GM10847 (cell line): ENCODE data around the gene DGKG.

Experiments
- POLR2A ChIP-seq: IDR thresholded peaks from 2 replicates; pipeline ENCODE4 v1.6.1; 2011; ENCODE audit not compliant: insufficient read length; ENCODE audit errors: extremely low read depth

Gene DGKG

DNA sequence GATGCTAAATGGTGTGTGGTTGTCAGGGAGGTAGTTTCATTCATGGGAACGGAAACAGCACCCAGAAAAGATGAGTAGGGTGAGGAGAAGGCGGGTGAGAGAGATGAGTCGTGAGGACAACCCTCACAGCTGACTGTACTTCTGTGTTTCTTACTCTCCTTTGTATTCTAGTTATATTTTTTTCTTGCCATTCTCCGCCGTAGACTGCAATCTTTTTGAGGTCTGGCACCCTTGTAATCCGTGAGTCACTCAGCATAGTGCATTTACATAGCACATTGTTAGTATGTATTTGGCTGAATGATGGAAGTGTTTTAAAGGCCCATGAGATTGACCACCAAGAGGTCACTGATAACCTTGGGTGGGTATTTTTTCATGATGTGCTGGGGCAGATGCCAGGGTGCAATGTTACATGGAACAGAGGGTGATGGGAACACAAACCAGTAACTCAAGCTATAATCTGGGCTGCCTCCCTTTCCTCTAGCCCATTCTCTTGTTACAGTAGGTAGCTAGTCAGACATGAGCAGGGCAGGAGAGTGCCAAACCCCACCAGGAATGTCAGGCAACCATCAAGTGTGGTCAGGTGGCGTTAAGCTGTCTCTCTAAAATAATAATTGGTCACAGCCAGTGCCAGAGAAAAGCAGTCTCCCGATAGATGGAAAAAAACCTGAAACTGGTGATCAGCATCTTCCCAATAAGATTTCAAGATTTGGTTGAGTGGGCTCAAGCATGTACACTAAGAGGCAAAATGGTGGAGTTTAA, 18.8 kb upstream of the DGKG start:
- TF ChIP-seq POLR2A: no peak

DNA sequence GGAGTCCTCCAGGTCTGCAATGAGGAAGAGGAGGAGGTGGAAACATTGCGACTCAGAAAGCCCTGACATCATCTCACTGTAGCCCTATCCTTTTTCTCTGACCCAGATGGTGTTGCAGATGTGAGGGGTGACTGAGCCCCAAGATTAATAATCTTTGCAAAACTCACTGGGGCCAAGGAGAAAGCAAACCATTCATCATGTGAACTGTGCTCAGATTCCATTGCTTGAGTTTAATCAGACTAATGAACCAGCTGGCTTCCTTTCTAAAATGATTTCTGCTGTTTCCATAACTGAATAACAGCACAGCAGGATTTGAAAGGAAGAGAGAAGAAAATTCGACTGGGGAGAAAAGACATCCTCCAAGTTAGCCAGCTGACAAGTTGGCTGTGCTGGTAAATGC, 13.4 kb upstream of the DGKG start:
- TF ChIP-seq POLR2A: no peak

DNA sequence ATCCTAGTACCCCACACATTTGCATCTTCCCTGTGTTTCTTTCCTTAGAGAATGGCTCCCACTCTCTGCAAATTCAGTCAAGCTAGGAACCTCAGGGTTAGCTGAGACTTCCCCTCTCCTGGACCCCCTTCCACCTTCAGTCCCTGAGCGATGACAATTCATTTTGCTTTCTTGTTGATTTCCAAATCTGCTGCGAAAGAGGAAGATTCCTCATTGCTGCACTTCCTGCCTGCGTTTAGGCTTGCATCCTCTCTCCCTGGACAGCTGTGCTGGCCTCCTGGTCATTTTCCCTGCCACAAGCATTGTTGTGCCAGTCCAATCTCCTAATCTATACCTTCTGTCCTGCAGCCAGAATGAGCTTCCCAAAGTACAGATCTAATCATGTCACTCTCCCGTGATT, 12.3 kb upstream of the DGKG start:
- TF ChIP-seq POLR2A: no peak

DNA sequence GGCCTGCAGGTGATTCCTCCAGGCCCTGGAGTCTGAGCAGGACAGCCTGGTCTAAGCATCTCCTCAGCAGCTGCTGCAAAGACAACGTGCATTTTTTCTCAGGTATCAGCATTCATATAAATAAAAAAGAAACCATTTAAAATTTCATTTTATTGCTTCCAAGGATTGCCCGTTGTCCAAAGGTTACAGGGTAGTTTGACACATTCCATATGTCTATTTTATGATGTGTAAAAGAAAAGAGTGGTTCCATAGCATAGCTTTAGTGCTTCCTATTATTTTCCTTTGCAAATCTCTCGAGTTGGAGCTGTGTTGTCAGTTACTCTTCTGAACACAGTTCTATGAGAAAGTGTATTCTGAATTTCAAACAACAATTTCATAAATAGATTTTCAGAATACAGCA, 7.2 kb upstream of the DGKG start:
- no peak for TF ChIP-seq POLR2A

DNA sequence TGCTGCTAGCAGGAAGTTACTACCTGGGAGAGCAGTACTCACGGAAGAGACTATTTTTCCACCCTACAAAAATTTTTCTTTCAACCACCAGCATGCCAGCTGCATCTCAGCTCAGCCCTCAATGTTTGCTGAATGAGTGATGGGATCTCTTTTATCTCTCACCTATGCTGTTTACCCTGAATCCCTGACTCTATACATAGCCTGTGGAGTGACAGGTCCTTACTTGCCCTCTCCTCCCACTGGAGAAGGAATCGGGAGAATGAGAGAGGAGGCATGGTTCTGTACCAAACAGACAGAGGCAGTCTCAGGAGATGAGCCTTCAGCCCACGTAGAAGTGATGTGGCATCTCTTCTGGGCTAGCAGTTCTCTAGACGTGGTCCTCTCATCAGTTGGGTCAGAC, 6.7 kb upstream of the DGKG start:
- TF ChIP-seq POLR2A: no peak

DNA sequence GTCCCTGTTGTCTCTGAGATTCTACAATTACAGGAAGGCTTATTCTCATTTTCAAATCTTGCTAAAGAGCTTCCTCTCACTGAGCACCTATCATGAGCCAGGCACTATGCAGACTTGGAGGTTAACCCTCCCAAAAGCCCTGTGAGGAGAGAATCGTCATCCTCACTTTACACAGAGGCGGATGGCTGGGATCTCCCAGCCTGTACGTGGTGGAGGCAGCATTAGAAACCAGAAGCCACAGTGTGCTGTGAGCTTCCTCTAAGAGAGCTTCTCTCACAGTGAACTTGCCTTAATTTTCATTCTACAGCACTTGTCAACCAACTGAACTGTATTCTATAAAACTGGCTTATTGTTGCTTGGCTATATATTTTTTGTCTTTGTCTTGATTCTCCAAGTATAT, 6.1 kb upstream of the DGKG start:
- no peak for TF ChIP-seq POLR2A

DNA sequence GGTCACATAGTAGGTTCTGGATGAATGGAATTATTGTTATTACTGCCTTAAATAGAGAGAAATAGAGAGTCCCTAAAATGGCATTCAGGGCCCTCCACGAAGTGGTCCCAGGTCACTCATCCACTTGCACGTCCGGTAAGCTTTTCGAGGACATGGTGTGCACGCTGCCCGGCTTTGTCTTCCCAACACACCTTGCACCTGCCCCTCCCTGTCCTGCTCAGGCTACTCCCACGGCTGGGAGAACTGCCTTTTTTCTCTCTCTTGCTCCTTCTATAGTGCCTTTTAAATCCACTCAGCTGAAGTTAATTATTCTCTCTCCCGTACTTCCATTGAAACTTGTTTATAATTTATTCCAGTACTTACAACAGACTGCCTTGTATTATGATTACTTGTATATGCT, 5.6 kb upstream of the DGKG start:
- no peak for TF ChIP-seq POLR2A

DNA sequence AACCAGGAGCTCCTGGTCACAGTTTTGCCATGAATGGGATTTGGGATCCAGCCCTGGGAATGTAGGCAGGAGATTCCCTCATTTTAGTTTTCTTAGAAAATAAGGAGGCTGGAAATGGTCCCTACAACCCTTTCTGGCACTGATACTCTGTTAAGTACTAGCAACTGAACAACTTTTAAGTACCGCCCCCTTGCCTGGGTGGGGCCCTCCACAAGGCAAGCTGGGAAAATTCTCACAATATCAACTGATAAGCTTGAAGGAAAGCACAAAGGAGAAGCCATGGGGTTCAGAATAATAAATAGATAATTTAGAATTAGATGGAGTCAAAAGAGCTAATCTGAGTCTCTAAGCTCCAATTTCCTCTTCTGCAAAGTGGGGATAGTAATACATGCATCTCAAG, 4.2 kb upstream of the DGKG start:
- no peak for TF ChIP-seq POLR2A

DNA sequence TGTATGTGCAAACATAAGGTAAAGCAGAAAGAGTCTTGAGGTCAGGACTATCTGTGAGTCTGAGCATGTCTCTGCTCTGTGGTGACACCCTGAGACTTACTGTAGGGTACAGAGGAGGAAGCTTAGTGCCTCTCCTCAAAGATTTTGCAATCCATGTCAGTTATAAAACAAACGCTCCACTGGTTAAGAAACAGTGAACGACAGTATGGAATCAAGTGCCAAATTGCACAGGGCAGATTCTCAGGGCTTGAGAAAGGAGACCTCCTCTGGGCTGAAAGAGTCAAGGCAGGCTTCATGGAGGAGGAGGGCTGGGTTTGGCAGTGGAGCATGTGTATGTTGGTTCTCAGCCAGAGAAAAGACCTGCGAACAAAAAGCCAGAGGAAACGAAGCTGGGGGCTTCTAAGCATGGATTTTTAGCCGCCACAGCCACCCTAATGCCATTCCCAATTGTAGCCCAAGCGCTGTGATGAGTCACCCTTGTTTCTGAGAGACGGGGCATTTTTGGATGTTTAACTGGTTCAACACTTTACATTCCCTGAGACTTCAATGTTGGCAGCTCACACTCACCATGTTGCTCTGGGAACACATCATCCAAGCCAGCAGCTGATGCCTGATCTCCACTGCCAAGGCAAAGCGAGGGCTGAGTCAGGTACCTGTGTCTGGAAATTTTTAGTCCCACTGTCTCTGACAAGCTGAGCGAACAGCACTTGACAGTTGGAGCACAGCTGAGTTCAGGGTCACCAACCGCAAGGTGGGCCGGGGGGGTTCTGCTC, 3.4 kb upstream of the DGKG start:
- TF ChIP-seq POLR2A: no peak

DNA sequence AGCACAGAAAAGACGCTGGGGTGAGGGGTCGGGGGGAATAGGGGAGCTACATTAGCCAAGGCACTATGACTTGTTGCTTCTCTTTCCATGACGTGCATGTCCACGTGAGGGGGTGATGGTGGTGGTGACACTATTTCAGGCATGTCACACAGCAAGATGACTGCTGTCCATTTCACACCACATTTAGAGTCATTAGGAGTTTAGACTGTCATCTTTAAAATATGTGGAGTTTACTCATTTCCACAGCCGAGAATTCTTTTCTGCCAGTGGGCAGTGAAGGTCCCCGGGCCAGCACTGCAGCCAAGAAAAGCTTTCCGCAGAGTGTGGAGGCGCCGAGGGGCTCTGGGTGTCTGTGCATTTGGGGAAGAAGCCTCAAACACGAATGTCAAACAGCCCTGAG, 954 bp upstream of the DGKG start:
- TF ChIP-seq POLR2A: no peak

DNA sequence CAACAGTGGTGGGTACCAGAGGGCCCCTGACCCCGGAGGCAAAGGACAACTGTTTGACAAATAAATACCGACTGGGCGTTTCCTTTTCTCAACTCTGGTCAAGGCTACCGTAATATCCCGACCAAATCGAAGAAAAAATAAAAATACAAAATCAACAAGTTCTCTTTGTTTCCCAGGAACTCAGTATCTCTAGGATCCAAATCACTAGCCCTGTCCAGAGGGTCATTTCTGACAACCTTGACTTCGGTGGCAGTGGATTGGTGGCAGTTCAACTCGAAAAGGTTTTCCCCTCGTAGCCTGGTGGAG, 456 bp upstream of the DGKG start:
- no peak for TF ChIP-seq POLR2A

DNA sequence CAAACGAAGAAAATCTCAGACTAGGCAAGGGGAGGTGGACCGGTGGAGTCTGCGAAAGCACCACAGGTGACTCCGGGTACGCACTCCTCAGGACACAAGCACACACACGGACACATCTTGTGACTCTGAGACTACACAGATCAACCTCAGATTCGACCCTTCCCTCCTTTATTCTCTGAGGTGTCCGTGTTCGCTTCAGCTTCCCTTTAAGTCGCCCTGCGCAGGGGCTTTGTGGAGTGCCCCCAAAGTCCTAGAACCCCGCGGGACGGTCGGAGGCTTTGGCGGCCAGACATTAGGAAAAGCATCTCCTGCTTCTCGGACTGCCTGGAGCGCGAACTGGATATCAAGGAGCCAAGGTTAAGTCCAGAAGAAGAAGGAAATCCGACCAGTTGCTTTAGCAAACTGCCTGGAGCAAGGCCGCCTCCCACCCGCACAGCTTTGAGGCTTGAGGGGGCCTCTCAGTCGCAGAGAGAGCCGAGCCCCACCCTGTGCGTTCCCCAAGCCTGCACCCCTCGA, 730 bp downstream of the DGKG start:
- no peak for TF ChIP-seq POLR2A

DNA sequence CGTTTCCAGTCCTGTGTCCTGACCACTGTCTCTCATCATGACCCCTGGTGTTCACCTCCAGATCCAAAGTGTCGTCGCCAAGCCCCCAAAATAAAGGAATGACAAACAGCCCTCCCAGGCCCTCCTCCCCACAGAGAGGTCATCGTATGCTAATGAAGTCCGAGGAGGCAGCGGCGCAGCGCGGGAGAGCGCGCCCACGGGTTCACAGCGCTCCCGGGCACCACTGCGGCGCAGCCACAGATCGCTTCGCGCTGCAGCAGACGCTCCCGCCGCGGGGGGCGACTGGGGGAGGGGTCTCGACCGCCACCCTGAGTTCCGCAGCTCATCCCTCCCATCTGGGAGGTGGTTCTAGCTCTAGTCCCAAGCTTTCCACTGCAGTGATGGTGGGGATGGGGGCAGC, 1.3 kb downstream of the DGKG start:
- TF ChIP-seq POLR2A: no peak

DNA sequence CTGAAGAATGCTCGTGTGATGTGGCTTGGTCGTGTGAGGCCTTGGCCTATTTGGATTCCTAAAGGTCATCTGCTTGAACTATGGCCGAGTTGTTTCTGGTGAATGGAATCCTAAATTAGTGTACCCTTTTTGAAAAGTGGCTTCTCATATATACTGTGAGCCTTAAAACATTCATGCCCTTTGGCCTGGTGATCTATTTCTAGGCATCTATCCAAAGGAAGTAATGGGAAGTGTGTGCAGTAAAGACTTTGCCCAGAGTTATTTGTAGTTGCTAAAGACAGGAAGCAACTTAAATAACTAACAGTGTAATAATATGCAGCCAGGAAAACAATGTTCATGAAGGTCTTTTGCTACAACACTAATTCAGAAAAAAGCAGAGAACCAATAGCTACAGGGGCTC, 3.0 kb downstream of the DGKG start:
- TF ChIP-seq POLR2A: no peak

DNA sequence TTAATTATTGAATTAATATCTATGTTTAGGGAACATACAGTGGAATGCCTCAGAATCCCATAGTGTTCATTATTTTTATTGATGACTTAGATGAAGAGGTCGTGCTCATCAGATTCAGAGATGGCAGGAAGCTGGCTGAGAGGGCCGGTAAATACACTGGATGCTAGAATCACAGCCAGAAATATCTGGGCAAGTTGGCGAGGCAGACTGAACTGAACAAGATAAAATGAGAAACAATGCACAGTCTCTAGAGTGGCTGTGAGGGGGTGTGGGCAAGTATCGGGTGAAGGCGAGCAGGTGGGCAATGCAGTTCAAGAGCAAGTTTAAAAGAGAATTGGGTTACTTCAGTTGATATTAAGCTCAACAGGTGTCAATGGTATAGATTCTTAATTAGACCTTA, 5.9 kb downstream of the DGKG start:
- TF ChIP-seq POLR2A: no peak

DNA sequence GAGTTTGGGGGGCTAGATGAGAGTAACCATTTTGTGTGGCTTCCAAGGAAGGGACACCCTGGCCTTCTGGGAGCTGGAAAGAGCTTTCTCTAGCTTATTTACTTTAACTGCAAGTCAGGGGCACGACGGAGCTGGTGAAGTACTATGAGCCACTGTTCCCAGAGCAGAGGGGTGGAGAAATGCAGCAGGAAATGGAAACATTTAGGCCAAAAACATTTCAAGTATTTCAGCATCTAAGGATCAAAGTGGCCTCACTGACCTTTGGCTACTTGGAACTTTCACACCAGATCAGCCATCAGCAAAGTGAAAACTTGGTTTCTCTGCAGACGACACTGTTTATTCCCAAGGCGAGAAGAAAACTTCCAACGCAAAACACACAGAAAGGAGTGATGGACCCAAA, 7.9 kb downstream of the DGKG start:
- no peak for TF ChIP-seq POLR2A

DNA sequence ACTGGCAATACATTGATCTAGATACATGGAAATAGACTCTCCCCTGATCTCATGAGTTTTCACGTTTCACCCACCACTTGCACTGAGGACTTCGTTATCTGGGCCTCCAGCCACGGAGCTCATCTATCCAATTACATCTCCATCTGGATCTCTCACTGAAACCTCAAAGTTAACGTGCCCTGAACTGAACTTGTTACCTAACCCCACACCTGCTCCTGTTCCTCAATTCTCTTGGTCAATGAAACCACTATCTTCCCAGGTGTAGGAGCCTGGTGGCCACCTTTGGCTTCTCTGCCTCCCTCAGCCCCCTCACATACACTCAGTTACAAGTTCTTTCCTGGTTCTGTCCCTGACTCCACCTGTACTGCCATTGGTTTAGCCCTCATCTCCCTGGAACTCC, 9.7 kb downstream of the DGKG start:
- TF ChIP-seq POLR2A: no peak
